Measurements from ENCODE around the gene TSSK2. TPM values are rescaled to one million over a fixed set of nuclear protein-coding genes. Genes with fewer than 3 reads are reported as not detected.

Gene TSSK2
- total RNA-seq, 1 experiment from 2014 or later = not detected

DNA sequence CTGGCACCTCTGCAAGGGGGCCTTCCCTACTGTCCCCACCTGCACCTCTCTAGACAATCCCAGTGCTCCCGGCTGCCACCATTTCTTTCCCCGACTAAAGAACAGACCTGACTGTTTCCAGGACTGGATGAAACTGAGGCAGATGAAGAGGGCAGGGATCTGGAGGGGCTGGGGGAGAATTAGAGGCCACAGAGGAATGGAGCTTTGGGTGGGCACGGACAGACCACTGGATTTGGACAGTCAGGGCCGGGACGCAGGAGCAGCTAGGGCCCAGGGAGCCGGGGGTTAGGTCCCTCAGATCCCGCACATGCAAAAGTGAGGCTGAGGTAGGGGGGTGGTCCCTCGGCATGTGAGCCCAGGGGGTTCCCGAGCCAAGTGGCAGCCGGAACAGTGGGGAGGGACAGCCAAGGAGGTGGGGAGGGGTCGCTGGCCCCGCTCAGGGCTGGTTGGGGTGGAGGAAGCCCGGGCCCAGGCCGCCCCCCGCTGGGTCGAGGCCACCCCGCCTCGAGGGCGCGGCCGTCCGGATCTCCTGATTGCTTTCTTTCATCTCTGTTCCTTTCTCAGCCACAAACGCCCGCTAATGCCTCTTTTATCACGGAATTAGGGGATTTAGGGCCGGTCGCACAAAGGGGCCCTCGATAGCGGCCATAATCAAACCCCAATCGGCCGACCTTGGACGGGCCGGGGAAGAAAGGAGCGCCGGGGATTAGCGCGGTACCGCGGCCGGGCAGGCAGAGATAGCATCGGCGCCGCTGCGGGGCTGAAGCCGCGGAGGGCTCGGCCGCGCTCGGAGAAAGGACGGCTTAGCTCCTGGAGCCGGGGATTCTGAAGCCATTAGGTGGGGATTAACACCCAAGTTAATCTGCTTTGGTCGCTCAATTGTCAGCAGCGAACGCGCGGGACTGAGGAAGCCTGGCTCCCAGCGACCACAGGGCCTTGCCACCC, 38.2 kb downstream of the TSSK2 start:
- DNase-seq (ENCODE audit: low spot score) = peak; percentile 0

DNA sequence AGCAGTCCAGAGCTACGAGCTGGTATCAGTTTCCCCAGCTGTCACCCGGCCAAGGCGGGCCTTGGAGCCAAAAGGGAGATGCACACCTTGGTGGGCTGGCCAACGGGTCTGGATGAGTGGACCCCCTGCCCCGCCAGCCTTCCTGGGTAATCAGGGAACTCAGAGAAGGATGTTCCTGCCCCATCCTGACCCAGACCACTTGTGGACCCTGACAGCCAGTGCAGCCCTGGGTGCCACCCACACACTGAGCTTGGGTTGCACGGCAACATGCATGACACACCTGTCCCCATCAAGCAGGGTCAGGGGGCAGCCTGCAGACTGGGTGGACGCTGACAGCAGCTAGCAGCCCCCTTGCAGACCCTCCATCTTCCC, 38.8 kb downstream of the TSSK2 start:
- no peak for DNase-seq (ENCODE audit: low spot score)

DNA sequence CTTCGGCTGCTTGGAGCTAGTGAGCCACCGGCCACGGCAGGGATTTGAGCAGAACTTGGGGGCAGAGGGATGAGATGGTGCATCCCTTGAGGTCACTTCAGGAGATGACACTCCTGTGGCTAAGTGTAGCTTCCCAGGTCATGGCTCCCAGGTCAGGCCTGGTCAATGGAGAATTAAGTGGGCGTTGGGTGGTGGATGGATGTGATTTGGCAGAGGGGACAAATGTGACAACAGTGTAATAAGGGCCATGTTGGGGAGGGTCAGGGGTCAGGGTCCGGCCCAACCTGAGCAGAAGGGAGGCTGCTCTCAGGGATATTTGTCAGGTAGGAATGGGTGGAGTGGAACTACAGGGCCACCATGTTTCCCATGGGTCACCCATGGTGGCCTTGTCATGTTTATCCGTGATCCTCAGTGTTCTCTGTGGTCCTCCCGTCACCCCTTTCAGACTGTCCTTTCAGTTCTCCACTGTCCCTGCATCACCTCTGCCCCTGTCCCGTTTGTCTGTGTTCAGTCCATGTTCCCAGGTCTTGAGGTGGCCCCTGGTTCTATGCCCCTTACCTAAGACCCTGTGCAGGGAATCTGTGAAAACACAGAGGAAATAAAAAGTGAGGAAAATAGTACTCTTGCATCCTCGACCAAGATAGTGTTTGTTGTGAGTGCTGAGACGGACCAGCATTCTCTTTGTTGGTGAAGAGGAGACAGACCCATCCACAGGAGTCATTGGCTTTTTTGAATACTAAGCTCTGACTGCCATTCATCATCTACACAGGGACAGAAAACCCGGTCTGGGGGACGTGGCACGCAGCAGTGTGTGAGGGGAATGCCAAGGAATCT, 41.3 kb downstream of the TSSK2 start:
- DNase-seq (ENCODE audit: low spot score) = no peak

DNA sequence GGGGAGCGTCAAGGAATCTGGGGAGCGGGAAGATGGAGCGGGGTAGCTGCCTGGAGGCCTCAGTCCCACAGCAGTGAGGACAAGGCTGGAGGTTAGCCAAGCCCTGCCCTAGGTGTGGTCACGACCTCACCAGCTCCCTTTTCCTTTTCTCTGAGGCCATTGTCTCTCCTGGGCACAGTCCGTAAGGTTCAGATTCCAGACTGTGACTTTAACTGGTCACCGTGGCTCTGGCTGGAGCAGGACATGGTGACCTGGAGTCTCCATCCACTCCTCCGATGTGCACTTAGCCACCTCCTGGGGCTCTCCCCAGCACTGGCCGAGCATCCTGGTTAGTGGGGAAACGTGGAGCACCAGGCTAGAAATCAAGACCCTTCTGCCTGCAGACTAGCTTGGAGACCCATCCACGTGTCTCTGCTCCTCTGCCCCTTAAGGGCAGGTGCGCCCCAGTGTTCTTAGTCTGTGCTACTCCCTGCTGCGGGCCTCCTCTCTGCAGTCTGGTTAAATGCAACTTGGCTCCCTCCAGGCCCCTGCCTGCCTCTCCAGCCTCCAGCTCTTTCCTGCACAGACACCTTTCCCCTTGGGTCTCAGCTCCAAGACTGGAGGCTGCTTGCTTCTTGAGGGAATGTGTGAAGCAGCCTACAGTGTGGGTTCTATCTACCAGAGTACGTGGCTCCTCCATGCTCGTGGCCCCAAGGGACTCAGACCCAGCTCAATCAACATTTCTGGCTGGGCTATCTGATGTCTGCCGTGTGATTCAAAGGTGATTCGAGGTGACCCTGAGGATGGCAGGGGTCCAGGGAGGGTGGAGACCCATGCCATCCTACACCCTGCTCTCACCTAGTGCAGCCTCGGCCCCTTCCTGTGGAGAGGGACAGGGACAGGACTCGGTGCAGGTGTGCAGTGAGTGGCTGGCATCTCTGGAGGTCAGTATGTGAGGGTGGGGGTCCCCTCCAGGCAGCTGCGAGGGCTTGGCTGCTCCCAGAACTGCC, 42.2 kb downstream of the TSSK2 start:
- no peak for DNase-seq (ENCODE audit: low spot score)

DNA sequence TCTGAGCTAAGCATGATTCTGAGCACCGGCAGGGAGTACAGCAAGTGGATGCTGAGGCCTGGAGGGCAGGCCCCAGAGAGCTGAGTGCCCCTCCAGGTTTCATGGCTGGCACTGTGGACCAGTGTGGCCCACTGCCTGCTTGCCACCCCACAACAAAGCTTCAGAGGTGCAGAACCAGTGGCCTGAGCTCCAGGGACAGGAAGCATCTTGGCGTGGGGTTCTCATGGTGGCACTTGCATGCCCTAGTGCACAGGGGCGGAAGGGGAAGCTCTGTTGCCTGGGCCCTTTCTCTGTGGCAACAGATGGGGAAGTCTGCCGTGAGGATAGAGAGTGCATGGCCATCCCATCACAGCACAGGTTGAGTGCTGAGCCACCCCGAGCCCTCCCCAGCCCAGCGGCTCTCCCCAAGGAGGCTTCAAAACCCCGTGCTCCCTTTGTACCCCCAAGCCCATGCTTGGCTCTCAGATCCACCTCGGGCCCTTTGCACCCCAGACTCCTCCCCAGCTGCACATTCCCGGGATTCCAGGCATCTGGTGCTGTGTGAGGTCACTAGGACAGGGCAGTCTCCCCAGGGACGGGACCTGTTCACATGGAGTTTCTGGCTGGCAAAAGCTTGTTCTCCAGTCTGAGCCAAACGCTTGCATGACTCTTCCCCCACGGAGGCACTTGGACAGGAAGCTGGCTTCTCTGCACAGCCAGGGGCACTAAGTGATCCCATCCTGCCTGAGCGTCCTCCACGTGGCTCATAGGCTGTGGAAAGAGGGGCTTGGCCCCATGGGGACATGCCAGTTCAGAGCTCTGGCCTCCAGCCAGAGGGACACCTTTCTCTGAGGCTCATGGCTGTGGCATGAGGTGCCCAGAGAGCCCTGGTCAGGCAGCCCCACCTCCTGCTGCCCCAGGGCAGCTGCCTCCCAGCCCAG, 43.3 kb downstream of the TSSK2 start:
- DNase-seq (ENCODE audit: low spot score) = peak; percentile 53

DNA sequence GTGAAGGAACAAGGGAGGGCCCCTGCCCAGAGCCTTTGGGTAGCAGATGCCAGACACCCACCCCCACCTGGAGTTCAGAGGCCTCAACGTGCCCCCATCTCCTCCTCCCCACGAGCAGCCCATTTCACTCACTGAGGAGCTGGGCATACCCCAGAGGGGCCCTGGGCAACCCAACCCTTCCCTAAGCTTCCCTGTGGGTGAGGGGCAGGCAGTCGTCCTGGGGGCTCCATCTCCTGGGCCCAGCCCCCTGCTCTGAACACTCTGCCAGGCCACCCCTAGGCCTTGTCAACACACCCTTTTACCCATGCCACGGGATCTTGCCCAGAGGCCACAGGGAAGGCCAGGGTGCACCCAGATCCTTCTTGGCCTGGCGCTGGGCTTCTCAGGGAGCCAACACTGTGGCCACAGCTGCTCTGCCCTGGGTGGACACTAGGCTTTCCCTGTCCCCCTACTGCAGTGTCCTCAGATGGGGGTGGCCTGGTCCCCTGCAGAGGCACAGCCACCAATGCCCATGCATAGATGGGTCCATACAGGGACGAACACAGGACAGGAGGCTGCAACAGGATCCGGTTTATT, 44.0 kb downstream of the TSSK2 start:
- DNase-seq (ENCODE audit: low spot score) = no peak

DNA sequence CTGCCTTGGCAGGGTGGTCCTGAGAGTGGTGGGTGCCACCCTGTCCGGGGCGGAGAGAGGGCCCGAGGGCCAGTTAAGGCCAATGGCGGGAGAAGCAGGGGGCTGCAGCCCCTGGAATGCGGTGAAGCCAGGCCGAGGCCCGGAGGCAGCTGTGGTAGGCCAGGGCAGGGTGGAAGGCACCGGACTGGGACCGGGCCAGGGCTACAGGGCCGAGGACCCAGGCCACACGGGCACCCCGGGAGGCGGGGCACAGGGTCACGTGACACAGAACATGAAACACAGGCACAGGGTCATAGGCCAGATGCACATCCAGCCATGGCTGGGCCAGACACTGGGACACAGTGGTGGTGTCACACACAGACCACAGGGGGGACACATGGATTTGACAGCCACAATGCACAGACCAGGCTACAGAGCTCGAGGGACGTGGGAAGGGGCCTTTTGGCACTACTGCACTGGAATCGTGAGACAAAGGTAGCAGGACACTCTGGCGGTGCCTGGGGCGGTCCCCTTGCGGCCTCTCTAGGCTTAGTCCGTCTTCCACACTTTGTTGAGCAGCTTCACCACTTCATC, 44.6 kb downstream of the TSSK2 start:
- no peak for DNase-seq (ENCODE audit: low spot score)

DNA sequence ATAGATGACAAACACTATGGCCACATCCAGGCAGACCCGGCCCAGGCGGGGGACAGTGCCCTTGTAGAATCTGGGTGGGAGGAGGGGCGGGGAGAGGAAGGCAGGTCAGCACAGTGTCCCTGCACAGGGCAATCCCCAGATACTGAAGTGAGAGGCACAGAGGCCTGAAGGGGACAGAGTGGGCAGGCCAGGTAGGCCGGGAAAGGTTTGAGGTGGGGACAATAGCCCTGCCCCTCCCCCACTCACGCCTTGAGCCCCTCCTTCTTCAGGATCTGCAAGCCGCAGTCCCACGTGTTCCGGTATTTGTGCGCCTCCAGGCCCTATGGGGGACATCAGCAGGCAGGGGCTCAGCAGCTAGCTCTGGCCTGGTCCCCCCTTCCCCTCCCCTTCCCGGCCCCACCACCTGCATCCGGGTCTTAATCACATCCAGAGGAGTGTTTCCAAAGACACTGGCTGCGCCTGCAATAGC, 45.1 kb downstream of the TSSK2 start:
- no peak for DNase-seq (ENCODE audit: low spot score)

DNA sequence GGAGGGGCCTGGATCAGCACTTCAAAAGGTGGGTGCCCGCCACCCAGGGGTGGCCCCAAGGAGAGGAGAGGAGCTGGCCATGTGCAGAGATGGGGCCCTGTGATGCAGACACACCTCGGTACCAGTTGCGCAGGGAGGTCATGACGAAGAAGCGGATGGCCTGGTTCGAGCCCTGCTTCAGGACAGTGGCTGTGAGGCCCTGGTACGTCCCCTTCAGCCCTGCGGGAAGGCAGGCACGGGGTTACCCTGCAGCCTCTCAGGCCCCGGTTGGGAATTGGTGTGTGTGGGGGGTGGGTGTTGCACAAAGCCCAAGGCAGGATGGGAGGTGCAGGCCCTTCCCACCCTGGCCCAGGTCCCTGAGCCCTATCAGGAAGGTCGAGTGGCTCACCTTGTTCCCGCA, 45.6 kb downstream of the TSSK2 start:
- no peak for DNase-seq (ENCODE audit: low spot score)

DNA sequence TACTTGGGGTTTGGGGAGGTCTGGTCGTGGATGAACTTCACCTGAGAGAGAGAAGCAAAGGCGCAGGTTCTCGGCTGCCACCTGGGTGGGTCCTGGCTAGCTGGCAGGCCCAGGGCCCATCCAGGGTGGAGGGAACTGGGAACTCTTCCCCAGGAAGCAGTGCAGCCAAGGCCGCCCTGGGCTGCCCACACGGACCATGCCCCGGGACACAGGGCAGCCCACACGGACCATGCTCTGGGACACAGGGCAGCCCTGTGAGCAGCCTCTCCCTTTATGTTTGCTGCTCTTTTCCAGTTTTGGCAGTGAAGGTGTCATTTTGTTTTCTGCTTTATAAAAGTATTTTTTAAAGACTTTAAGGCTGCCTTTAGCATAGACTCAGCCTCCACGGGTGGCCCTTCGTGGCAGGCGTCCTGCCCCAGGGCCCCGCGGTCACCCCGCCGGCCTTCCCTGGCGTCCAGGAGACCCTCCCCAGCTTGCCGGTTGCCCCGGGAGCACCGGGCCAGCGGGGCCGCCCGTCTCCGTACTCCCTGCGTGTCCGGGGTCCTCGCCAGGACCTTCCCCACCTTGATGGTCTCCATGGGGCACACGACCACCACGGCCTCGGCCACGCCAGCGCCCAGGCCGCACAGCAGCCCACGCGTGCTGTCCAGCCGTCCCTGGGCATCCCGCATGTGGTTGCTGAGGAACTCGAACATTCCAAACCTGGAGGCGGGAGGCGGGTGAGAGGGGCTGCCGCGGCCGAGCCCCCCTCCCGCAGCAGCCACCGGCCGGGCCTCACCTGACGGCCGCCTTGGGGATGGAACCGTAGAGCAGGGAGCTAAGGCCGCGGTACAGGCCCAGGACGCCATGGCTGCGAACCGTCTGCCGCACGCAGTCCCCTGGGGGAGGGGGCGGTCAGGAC, 46.3 kb downstream of the TSSK2 start:
- DNase-seq (ENCODE audit: low spot score) = peak; percentile 12

DNA sequence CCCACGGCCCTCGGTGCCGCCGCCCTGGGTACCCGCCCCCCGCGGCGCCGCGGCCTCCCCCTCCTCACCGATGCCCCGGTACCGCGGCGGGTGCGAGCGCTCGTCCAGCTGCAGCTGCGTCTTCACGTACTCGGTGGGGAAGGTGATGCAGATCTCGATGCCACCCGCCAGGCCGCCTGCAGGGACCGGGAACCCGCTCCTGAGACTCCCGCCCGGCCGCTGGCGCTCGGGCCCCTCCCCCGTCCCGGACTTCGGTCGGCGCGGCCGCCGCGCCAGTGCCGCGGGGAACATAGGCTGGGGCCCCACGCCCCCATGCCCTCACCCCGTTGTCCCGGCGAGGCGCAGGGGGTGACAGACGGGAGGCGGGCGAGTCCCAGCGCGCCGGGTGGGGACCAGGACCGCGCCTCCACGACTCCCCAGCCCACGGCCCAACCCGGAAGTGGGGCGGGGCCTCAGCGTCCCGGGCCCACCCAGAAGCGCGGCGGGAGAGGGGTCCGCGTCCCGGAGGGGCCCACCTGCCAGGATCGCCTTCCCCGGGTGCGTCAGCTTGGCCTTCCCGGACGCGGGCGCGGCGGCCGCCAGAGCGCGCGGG, 47.1 kb downstream of the TSSK2 start:
- peak; percentile 71 for DNase-seq (ENCODE audit: low spot score)

DNA sequence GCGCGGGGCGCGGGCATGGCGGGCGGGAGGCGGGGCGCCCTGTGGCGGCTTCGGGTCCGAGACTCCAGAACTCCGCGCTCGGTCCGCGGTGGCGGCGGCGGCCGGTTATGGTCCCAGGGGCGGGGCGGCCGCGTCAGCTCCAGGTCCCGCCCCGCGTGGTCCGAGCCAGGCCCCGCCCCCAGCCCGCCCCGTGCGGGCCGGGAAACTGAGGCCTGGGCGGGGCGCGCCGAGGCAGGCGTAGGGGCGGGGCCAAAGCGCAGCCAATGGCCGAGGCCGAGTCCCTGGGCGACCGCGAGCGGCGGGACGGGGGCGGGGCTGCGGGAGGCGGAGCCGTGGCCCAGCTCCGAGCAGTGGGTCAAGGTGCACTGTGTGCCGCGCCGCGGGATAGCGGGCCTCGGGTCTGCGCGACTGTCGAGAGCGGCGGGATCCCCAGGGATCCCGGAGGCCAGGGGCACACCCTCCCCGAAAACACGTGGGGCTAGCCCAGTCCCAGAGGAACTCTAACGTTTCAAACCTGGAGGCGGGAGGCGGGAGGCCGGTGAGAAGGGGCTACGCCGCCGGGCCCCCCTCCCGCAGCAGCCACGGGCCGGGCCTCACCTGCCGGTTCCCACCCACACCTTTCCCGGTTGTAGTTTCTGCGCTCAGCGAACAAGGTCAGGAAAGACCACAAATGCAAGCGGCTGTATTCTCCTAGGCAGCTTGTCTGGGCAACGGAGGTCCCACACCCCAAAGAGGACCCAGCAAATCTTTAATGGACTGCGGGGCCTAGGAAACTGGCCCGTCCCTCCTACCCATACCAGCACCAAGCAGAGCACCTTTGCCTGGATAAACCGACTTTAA, 47.8 kb downstream of the TSSK2 start, which contains the start of gene SLC25A1:
Gene SLC25A1 (minus strand): TSS at position 80 of the 840 bp plus-strand sequence. CDS start 63 bp downstream, at position 17.
- peak; percentile 93 for DNase-seq (ENCODE audit: low spot score)

DNA sequence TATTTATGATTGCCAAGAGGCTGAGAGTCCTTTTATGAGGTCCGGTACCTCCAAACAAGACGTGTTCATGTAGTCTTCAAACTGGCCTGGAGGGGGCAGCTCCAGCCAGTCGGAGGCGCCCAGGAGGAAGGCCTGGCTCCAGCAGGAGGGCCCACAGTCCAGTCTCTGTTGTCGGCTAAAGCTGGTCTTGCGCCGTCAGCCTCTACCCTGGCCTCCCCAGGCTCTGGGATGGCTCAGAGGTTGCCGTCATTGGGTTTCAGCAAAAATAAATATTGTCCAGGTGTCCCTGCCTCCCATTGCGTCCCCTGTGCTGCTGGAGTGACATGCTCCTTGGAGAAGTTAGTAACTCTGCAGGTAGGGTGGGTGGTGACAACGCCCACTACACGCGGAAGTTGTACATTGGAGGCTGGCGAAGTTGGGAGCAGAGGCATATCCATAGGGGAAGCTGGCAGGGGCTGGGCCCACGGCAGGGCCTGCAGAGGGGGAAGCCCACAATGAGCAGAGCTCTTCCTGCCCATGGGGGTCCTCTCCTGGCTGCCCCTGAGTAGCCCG, 48.5 kb downstream of the TSSK2 start:
- DNase-seq (ENCODE audit: low spot score) = peak; percentile 90

DNA sequence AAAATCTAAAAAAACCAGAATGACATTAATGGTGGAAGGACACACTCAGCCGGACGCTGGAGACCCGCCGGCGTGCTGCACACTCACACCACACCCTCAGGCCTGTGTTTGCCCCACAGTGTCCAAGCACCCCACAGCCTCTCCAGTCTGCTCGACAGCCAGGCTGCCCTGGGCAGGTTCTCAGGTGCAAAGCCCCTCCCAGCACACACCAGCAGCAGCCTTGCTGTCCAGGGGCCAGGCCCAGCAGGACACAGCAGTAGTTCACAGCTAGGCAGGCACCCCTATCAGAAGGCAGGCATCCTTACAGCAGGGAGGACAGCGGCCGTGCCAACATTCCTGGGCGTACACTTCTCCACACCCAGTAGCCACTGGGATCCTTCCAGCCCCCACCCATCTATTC, 49.1 kb downstream of the TSSK2 start:
- no peak for DNase-seq (ENCODE audit: low spot score)

DNA sequence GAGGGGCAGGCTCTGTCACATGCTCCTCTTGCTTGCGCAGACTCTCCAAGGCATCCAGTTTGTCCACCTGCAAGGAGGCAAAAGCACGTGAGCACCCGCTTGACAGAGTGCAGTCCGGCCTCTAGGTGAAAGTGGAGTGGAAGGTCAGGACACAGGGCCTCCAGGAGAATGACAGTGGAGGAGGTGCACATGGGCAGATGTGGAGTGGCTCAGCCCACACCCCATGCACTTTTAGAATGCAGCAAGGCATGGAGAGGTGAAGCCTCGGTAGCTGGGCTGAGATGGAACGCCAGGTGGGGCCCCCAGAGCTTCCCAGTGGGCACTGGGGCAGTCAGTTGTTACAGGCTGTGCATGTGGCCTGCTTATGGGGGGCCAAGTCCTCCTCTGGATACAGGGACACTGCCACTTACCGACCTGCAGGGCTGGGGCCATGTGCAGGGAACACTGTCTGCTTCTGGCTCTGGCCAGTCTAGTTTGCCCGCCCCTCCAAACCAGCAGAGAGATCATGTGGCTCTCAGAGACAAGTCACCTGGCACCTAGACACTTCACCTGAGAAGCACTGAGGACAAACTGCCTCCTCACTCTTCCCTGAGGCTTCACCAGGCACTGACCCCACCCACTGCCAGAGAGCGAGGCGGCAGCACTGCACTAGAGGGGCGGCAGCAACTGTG, 49.8 kb downstream of the TSSK2 start:
- DNase-seq (ENCODE audit: low spot score) = no peak
